Spleen (tissue), 7 donors: ENCODE measurements around the gene ERC2.

Source experiments
- POLR2A ChIP-seq, 3 donors: fragments of 450-650 bp; IDR thresholded peaks; one replicate each; pipeline ENCODE4 v1.5.1; 2017; ENCODE audit warnings: antibody characterized with exemption in 3 of 3, mild to moderate bottlenecking in 1 of 3
- POLR2AphosphoS5 ChIP-seq, 3 donors: sonication (generic); formaldehyde crosslinking; IDR thresholded peaks; one replicate each; pipeline ENCODE4 v1.5.1; 2017; ENCODE audit warnings: antibody characterized with exemption in 3 of 3
- TF ChIP-seq, protein P1 (sequence below), 11 experiments: fragments of 200-600 bp in 7 of 11; fragments of 450-650 bp in 4 of 11; sonication (generic) in 4 of 11; IDR thresholded peaks in 8 of 11; conservative IDR thresholded peaks in 3 of 11; 1 replicate in 7 of 11; 2 replicates in 4 of 11; pipeline versions ENCODE4 v1.4.0 to v1.8.0; 2016 to 2021; ENCODE audit warnings: antibody characterized with exemption in 11 of 11, inconsistent platforms in 4 of 11, mild to moderate bottlenecking in 1 of 11
- donor health status: DM: no; HTN: no; CAD: no; lungs with moderate emphysema.
- donor health status: DM: no; HTN: no; CAD: no.
- donor health status: DM: no; HTN: no; CAD: no.

DNA sequence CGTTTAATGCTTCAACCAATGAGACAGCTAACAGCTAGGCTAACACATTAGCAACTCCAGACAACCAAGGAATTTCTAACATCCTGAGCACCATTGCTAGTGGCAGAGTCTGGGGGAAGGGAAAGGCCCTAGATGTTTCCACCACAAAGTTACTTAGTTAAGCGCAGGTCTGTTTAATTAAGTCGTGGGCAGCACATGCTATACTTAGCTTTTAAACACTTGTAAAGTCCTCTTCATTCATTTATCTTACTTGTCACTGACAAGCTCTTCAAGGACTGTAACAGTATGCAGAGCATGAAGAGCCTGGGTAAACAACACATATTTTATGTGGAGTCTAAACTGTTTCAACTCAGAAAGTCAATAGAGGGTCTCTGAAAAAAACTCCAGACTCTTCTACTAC lies 760.0 kb downstream of the ERC2 start:
- TF ChIP-seq POLR2A (IDR thresholded peaks at IDR 0.05) (no peak), POLR2AphosphoS5 (IDR thresholded peaks at IDR 0.05) (no peak)
- TF ChIP-seq, protein P1, sequence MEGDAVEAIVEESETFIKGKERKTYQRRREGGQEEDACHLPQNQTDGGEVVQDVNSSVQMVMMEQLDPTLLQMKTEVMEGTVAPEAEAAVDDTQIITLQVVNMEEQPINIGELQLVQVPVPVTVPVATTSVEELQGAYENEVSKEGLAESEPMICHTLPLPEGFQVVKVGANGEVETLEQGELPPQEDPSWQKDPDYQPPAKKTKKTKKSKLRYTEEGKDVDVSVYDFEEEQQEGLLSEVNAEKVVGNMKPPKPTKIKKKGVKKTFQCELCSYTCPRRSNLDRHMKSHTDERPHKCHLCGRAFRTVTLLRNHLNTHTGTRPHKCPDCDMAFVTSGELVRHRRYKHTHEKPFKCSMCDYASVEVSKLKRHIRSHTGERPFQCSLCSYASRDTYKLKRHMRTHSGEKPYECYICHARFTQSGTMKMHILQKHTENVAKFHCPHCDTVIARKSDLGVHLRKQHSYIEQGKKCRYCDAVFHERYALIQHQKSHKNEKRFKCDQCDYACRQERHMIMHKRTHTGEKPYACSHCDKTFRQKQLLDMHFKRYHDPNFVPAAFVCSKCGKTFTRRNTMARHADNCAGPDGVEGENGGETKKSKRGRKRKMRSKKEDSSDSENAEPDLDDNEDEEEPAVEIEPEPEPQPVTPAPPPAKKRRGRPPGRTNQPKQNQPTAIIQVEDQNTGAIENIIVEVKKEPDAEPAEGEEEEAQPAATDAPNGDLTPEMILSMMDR (IDR thresholded peaks at IDR 0.05 in 8 of 11, conservative IDR thresholded peaks at IDR 0.05 in 3 of 11) = no peak
